DMS79 treated with DMSO at 0.1 percent for 48 hours (cell line): Measurements from ENCODE around the gene FTCD.
"Not testable (repeated sequence)": the region's sequence is repeated elsewhere in the genome, so short reads cannot be mapped to it uniquely, and the experiment has no call there.

ENCODE experiments used
- DNase-seq: peaks from one replicate; lab custom pipeline; 2025; lab: John Stamatoyannopoulos, UW

FTCD gene

GRCh38 chr21:46171996-46172862 is 16.9 kb upstream of the FTCD start:
- no peak for DNase-seq

- DNase-seq, result no peak
Measured at GRCh38 chr21:46171585-46171984, 16.2 kb upstream of the FTCD start.

- DNase-seq, result not testable (repeated sequence)
Measured at GRCh38 chr21:46170436-46171193, 15.2 kb upstream of the FTCD start.

DNA sequence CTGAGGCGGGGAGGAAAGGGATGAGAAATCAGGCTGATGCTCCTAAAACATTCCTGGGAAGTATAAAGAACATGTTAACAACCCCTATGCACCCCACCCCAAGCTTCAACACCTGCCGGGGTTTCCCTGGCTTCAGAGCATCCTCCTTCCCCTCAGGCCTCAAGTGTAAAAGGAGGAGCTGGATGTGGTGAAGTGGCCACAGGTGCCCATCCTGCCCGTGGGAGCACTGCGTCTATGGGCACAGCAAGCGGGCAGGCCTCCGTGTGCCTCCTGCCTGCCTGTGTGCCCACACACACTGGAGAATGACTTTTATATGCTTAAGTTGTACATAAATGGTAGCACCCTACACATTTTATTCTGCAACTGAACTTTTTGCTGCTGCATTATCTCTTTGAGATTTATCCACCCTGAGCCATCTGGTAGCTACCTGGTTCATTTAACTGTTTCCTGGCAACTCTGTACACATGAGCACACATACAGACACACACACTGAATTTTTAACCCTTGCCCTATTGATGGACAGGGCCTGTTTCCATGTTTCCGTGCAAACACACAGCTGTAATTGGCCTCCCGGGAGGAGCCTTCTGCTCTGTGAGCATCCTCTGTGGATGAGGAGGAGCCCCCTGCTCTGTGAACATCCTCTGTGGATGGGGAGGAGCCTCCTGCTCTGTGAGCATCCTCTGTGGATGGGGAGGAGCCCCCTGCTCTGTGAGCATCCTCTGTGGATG is 13.4 kb upstream of the FTCD start:
- no peak for DNase-seq

- DNase-seq, result no peak
Measured at GRCh38 chr21:46168238-46168637, 12.9 kb upstream of the FTCD start.

- no peak for DNase-seq
Measured at GRCh38 chr21:46165098-46165497, 9.7 kb upstream of the FTCD start.

DNA sequence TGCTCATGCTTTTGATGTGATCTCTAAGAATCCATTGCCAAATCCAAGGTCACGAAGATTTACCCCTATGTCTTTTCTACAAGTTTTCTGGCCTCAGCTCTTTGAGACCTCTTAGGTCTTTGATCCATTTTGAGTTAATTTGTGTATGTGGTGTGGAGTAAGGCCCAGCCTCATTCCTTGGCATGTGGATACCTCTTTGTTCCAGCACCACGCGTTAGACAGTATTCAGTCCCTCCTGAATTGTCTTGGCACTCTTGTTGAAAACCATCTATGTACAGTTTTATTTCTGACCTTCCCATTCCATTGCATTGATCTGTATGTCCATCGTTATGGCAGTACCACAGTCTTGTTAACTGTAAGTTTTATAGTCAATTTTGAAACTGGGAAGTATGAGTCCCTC is 8.0 kb upstream of the FTCD start:
- no peak for DNase-seq

- no peak for DNase-seq
Measured at GRCh38 chr21:46161633-46162592, 6.5 kb upstream of the FTCD start.

DNA sequence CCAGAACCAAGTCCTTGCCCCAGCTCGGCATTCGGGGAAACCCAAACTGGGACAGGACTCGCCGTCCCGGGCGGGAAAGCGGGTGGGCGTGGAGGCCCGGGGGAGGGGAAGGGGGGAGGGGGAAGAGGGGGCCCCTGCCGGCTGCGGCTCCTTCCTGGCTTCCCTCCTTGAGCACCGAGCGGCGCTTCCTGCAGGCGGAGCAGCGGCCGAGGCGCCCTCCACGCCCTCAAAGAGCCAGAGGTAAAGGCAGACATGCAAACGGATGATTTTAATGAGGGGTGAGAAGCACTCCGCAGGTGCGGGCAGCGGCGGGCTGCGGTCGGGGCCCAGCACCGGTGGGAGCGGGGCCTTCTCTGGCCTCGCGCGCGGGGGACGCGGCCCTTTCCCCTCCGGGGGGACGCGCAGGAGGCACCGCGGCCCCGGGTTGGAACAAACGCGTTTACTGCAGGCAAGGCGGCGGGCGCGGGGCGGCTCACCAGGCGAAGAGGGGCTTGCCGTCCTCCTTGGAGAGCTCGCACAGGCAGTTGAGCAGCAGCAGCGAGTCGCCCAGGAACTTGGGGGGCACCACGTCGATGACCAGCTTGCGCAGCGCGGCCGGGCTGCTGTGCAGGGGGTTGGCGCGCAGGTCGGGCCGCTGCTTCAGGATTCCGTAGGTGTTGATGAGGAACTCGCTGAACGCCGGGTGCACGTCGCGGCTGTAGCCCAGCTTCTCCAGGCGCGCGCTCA is 5.7 kb upstream of the FTCD start:
- peak; percentile 10 for DNase-seq

- DNase-seq, result no peak
Measured at GRCh38 chr21:46160657-46160906, 5.2 kb upstream of the FTCD start.

GRCh38 chr21:46159841-46160656 is 4.7 kb upstream of the FTCD start:
- DNase-seq, result no peak

- no peak for DNase-seq
Measured at GRCh38 chr21:46159390-46159789, 4.0 kb upstream of the FTCD start.

DNA sequence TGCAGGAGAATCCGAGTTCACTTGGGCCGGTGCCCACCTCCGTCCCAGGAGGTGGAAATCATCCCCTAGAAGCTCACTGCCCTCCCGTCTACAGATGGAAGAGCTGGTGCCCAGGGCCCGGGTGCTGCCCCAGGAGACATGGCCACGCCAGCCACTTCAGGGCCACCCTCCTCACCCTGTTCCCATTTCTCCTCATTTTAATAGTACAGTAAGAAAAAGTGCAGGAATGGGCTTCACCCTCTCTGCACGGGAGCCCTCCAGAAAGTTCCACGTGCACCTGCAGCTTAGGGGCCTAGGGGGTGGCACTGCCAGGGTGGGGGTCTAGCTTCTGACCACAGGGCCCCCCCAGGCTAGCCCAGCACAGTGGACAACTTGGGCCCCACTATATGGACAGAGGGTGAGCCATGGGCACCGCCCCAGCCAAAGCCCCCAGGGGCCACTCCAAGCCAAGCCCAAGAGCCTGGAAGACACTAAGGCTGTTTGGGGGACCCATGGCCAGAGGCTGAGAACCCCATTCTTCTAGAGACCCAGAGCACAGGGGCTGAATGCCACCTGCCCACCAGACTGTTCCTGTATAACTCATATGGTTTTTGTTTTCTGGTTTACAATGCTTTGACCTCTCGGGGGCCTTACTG is 3.4 kb upstream of the FTCD start:
- no peak for DNase-seq

GRCh38 chr21:46157987-46158451 is 2.6 kb upstream of the FTCD start:
- no peak for DNase-seq

DNA sequence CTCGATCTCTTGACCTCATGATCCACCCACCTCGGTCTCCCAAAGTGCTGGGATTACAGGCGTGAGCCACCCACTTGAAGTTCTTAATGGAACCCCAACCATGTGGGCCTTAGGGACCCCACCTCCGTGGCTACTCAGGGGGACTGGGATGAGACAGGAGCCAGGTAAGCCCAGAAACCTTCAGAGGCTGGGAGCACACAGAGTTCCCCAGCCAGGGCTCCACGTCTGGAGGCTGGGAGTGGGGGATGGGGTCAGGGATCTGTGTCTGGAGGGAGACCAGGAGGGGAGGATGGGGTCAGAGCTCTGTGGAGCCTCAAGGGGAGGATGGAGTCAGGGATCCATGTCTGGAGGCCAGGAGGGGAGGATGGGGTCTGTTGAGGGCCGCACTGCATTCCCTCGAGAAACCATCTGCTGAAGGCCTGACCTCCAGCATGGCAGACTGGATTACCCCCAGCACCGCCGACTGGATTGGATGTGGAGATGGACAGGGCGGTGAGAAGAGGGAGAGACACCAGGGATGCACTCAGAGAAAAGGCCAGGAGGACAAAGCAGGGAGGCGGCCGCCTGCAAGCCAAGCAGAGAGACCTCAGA is 2.1 kb upstream of the FTCD start:
- no peak for DNase-seq

GRCh38 chr21:46156678-46157077 is 1.3 kb upstream of the FTCD start:
- no peak for DNase-seq

GRCh38 chr21:46156378-46156645 is 933 bp upstream of the FTCD start:
- no peak for DNase-seq

- DNase-seq, result no peak
Measured at GRCh38 chr21:46154955-46155513, 345 bp downstream of the FTCD start.
